Fibroblast of skin of right biceps (primary cell): ENCODE measurements around the gene ETS2.

Experiments
- DNase-seq: peaks from one replicate; pipeline ENCODE4 v3.0.0-alpha.2; 2013

ETS2 gene

DNA sequence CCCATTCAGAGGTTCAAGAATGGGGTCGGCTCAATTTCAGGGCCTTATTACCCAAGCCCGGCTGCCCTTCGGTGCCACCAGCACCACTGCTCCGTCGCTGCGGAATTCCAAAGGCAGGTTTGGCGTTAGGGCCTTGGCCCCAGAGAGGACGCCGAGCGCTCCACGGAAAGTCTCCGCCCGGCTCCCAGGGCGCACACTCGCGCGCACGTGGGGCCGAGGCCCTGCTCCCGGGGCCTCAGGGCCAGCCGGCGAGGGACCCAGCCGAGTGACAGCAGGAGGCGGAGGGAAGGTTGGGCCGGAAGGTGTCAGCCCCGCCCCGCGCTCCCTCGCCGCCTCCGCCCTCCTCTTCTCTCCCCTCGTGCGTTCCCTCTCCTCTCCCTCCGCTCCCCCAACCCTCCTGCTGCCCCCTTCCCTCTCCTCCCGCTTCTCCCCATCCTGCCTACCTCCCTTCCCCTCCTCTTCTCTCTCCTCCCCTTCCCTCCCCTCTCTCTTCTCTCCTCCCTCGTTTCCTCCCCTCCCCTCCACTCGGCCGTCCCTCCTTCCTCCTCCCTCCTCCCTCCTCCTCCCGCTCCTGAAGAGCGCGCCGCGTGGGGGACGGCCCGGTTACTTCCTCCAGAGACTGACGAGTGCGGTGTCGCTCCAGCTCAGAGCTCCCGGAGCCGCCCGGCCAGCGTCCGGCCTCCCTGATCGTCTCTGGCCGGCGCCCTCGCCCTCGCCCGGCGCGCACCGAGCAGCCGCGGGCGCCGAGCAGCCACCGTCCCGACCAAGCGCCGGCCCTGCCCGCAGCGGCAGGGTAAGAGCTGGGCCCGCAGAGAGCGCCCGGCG lies at the start of gene ETS2:
Gene ETS2, plus strand, starts transcription at position 602 of the 825 bp plus-strand sequence. CDS start 4,106 bp downstream, outside the sequence.
- peak; percentile 97 for DNase-seq

DNA sequence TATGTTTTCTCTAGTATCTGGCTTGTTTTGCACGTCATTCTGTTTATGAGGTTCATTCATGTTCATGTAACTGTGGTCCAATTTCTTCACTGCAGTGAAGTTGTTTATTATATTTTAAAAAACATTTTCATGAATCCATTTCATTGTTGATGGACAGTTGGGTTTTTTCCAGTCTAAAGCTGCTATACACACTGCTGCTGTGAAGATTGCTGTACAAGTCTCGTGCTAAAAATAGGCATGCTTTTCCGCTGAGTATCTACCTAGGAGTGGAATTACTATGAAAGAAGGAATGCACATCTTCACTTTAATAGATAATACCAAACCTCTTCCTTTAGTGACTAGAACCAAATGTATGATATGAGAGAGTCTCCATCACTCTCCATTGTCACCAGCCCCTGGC lies 49.0 kb upstream of the ETS2 start:
- DNase-seq, result peak; percentile 95

DNA sequence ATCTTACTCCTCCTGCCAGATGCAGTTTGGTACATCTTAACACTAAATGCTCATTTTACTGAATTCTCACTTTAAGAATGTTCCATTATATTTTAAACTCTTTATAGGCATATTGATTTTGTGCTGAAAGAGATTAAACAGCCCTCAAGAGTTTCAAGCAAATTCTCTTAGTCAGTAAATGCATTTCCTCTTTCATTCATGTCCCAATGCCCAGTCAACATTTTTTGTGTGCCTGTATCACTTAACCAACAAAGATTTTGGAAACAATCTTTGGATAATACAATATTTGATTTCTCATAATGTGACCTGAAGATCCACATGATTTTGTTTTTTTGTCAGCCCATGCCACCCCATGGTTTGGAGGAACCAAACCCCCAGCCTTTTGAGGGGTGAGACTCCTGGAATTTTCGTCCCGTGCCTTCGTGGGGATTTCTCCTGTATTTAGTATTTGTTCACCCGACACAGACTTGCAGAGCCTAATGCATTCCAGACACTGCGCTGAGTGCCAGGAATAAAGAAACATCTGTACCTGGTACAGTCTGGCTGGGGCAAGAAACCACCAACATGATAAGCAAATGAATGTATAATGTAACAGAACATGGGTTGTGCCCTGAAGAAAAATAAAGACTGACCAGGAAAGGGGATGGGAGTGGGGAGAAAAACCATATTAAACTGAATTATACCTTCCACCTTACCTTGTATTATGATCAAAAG lies 47.1 kb upstream of the ETS2 start:
- DNase-seq, result no peak

DNA sequence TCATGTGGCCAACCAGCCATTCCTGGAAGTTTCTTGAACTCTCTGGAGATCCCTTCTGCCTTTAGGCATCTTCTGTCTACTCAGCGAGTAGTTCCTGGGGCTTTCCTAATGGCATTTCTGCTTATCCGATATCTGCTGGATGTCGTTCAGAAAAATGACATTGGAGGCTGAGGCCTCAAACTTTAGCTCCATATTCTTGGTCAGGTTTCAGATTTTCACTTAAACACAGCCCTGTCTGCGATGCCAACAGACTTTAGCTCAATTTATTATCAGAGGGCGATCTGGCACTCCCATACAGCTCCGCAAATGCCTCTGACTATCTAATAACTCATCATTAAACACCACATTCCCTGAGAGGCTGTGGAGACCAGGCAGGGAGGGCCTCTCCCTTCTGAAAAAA lies 46.3 kb upstream of the ETS2 start:
- DNase-seq, result no peak

DNA sequence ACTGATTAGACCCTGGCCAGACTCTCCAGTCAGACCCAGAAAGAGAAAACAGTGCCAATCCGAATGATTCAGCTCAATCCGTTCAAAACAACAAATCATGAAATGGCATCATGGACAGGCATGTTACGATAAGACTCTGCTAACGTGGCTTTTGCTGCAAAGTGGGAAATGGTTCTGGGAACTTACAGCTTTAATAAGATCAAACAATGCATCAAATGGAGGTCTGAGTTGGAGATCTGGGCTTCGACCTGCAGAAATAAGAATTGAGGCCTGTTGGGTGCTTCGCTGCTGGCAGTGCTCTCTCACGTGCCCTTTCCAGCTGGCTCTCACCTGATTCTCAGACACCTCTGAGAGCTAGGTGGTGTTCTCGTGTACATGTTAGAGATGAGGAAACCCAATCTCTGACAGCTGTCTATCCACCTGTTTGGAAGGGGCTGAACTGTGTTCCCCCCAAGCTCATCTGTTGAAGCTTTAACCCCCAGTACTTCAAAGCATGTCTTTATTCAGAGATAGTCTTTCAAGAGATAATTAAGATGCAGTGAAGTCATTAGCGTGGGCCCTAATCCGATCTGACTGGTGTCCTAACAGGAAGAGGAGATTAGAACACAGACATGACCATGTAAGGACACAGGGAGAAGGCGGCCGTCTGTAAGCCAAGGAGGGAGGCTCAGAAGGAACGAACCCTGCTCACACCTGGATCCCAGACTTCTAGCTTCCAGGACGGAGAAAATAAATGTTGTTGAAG lies 45.5 kb upstream of the ETS2 start:
- peak; percentile 21 for DNase-seq

DNA sequence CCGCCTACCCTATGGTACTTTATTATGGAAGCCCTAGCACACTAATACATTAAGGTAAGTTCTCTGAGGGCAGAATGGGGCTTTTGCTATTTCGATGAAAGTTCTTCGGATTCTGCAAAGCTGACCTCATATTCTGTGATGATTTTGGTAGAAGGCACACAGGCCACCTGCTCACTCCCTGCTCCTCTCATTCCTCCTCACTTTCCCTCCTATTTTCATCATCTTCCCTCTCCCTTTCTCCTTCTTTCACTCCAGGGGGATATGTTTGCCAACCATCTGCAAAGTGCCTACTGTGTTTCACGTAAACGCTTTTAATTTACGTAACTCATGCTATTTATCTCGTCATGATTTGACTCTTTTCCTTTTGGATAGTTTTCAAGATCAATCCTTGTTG lies 45.0 kb upstream of the ETS2 start:
- no peak for DNase-seq

DNA sequence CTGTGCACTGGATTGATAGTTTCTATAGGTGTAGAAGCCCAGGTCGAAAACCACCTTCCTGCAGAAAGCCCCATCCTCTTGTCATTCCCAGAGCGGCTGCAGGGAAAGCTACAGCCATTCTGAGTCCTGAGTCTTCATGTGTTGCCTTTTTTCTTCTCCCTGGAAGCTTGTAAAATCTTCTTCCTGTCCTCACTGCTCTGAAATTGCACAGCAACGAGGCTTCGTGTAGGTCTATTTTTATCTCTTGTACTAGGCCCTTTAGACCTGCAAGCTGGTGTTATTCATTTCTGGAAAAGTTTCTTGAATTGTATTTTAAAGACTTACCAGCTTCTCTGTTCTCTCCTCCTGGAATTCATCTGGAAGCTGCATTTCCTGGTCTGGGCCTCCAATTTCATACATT lies 44.2 kb upstream of the ETS2 start:
- no peak for DNase-seq

DNA sequence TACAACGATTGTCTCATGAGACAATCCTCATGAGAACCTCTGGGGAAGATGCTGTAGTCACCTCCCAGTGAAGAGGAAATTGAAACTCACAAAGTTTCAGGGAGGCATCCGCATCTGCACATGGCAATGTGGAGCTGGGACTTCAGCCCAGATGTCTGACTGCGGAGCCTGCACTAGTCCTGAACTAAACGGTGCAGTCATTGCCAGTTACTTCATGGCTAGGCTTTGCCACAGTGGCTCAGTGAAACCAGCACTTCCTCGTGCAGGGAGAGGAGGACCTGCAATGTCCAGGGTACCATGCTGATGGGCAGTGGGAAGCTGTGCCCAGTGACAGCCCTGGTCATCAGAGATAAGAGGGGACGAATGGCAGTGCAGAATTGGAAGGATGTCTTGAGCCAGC lies 40.7 kb upstream of the ETS2 start:
- no peak for DNase-seq

DNA sequence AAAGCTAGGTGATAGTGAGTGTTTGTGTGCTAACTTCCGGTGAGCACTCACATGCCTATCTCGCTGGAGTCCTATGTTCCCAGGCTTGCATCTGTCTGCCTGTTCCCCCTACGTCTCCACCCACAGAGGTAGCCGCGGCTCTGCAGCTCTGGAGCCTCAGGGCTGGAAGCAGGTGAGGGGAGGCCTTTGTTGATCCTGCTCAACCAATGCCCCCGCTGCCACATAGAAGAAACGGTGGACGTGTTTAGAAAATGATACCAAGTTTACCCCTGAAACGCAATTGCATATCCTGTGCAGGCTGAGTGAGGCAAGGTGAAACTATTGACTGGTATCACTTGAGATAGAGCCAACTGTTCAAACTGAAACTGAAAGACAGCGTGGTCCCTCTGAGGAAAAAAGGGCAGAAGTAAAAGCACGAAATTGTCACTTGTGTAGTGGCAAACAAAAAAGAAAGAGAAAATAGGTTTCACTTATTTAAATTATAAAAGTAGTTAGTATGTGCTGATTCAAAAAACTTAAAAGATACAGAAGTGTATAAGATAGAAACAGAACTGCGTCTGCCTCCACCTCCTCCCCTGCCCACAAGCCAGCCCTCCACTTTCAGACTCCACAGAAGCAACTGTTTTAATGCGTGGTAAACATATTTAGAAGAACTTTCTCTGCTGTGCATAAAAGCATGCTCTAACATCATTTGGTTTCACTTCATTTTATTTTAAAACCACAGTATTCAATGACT lies 38.6 kb upstream of the ETS2 start:
- no peak for DNase-seq

DNA sequence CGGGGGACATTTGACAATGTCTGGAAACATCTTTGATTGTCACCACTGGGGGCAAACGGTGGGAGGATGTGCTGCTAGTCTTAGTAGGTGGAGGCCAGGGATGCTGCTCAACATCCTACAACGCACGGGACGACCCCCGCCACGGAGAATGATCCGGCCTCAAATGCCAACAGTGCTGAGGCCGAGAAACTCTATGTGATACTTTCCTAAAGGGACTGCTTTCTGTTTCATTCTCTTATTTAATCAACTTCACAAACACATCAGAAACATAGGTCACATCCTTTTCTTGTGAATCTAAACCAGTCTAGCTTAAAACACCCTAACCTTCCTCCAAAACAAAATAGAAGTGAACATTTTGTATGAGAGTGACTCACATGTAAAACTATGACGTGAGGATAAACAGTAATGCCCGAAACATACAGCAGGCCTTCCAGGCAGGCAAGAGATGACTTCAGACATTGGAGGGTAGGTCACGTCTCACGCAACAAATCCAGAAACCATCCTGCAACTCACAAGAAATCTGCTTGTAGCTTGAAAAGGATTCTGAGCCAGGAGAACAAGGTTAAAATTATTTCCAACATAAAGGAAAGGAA lies 37.2 kb upstream of the ETS2 start:
- DNase-seq, result peak; percentile 92

DNA sequence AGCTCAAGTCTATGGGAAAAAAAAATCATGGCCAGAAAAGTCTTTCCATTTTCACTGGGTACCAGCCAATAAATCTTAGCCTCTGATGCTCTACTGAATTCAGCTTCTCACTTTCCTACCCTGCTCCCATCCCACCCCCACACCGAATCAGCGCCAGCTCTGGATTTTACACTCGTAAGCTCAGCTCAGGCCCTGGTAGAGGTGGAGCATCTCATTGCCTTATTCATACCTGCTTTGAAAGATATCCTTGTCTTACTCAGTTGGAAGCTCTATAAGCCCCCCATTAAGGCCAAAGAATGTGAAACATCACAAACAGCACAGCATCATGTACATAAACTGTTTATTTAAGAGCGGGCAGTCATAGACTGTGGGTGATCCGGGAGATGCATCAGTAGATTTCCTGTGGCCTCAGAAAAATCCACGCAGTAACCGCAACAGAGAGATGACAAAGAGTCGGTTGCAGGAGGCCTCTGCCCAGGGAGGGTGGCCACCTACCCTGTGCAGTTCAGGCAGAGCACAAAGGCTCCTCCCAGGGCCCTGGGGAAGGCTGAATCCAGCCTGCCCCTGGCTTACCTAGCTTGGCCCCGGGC lies 36.4 kb upstream of the ETS2 start:
- DNase-seq, result peak; percentile 88

DNA sequence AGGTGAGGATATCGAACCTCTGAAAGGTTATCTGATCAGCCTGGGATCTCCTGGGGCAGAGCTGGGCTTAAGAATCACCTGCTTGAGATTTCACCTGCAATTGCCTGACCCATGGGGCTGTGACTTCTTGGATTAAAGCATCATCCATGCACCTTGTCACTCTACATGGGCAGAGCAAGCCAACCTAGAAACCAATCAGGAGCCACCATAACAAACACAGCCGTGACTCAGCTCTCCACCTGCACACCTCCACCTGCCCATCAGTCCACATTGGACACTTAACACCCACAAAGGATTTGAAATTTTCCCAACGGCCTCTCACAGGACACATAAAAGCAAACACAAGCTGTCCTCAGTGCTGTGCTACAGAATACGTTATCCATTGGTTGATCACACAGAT lies 35.1 kb upstream of the ETS2 start:
- DNase-seq, result no peak

DNA sequence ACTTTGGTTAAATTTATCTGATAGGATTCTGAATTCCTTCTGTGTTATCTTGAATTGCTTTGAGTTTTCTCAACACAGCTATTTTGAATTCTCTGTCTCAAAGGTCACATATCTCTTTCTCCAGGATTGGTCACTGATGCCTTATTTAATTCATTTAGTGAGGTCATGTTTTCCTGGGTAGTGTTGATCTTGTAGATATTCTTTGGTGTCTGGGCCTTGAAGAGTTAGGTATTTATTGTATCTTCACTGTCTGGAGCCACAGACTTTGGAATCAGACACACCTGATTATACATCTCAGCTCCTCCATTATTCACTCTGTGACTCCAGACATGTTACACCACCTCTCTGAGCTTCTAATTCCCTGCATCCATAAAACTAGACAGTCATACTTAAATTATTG lies 34.2 kb upstream of the ETS2 start:
- no peak for DNase-seq

DNA sequence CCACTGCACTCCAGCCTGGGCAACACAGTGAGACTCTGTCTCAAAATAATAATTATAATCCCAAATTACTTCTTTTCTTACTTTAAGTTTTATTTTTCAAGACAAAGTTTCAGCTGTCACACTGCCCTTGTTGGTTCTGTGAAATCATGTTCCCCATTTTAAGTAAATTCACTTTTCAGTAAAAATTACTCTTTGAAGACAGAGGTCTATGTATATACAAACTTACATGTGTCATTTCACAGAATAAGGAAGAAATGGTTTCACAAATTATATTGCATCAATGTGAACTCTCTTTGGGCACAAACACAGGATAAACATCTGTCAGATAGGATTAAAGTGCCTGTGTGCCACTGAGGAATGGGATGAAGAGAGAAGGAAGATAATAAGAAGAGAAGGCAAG lies 33.1 kb upstream of the ETS2 start:
- DNase-seq, result no peak

DNA sequence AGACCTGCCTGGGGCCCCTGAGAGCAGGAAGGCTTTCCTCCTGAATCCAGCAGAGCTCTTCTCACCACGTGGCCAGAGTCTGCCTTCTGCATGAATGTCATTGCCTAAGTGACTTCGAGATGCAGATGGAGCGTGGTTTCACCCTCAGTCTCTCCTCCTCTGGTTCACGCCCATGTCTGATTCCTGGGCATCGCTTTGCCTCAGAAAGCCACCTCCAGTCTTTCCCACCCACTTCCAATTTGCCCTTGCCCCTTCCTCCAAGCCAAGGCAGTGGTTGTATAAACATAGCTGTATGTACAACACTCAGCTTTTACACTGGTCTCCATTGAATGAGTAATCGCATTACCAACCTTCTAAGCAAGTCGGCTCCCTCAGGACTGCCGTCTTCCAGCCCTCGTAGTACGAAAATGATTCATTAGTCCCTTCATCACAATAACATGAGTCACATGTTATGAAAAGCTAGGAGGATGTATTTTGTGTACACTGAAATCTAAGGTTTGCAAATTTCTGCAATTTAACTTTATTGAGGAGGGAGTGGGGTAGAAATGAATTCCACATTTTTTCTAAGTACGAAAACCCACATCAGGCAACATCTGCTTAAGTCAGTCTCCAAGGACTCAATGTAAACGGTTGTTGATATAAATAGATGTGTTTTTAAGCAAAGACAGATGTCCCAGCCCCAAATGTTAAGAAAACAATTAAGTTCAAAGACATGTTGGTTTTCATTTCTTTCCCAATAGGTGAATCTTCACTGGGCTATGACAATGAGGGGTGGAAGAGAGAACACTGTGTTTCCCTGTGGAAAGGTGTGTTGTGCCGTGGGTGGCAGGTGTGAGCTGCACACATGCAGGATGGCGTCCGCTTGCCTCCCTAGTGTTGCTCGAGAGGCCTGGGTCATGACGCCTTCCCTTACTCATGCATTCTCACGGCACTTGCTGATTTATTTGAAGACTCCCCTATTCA lies 32.3 kb upstream of the ETS2 start:
- peak; percentile 98 for DNase-seq

DNA sequence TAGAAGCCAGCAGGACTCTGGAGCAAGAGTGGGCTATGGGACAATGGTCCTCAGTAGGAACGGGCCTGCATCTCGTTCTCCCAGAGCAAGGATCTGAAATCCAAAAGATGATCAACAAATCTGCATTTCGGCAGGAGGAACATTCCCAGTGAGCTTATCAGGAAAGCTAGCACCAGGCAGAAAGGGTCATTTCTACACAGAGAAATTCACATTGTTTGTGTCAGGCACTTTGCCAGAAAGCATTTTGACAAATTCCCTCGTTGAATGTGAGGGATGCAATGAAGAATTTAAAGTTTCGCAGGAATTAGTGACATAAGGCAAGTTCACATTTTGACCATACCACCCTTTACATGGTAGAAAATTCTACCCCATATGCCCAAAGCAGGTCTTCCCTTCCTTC lies 31.6 kb upstream of the ETS2 start:
- DNase-seq, result peak; percentile 55

DNA sequence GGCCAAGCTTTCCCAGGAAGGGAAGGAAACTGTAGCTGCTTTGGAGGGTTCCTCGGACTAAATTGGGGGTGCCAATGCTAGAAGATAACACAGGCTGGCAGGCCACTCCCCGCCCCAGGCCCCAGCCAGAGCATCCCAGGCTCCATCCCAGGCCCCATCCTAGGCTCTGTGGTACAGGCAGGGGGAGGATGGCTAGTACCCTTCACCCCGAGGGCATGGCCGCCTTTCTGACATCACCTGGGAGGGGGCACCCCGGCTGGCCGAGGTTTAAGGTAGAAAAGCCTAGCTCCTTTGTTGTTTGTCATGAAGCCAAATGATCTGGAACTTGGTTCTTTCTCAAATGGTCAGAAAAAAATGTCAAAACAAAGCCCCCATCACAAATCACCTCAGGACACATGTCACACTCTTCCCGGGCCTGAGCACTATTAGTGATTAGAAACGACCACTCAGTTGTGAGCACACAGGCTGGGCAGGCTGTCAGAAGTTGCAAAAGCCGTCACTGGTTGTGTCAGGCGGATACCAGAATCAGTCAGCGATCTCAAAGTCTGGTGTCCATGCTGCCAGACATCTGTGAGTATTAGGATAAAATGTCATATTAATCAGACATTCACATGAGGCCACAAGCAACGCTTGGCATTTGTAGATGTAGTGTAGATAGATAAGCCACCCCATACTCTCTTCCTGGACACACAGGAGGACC lies 31.0 kb upstream of the ETS2 start:
- no peak for DNase-seq

DNA sequence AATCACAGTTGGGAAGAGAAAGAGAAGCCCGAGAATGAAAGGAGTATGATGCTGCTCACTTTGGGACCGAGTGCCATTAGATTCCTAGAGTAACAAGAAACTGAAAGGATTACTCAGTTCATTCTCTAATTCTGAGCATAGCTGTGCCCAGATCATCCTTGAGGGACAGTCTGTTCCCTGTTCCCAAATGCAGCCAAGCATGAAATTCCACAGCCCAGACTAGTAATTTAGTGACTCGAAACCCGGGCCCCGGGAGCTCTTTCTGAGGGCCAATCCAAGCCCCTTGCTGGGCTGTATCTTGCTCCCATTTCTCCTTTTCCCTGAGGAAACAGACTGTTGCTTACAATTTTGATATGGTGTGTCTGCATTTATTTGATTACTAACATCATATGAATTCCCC lies 30.0 kb upstream of the ETS2 start:
- DNase-seq, result no peak

DNA sequence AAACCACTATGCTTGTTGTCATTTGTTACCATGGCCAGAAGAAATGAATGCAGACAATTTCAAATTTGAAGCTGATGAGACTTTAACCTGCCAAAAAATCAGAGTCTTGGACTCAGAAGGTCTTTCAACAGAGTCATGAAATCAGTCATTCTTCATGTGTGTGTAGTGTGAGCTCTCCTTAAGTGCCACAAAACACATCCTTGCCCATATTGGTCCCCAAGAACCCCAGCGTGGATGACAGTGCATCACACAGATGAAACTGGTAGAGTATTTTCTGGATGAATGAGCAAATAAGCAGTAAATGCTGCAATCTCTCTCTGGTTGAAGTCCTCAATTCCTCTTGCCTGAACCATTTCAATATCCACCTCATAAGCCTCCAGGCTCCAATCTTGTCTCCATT lies 28.7 kb upstream of the ETS2 start:
- no peak for DNase-seq

DNA sequence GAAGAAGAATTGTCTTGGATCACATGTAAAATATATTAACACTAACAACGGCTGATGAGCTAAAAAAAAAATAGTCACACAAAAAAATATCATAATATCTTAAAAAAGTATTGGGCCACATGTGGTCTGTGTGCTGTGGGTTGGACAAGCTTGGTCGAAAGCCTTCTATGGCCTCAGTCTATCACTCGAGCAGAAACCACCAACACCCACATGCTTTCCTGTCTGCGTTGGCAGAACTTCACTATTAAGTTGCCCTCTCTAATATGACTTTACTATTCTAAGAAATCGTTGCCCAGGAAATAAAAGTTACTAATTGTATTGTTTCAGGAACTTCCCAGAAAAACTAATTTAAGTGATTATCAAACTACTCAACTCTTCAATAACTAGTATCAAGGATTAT lies 28.2 kb upstream of the ETS2 start:
- DNase-seq, result no peak
